K562 (cell line): ENCODE results near the gene RNF223. TPM values are rescaled to one million over a fixed set of nuclear protein-coding genes. Genes with fewer than 3 reads are reported as not detected.
A peak's percentile ranks its signal among the peaks of the same experiment; 100 is the strongest.

Source experiments
- EHMT2 ChIP-seq: fragments of 450-650 bp; IDR thresholded peaks from 2 replicates; pipeline ENCODE4 v1.6.1; 2018; ENCODE audit warnings: antibody characterized with exemption
- ETV5 ChIP-seq: sonication (generic); formaldehyde crosslinking; IDR thresholded peaks from 2 replicates; pipeline ENCODE4 v1.4.0; 2020; ENCODE audit warnings: low read depth, mild to moderate bottlenecking, missing genetic modification reagents
- EWSR1 ChIP-seq: fragments of 450-650 bp; IDR thresholded peaks from 2 replicates; pipeline ENCODE4 v1.6.1; 2018; ENCODE audit warnings: borderline replicate concordance, mild to moderate bottlenecking, low read depth, moderate library complexity; ENCODE audit not compliant: partially characterized antibody
- HDGF ChIP-seq: fragments of 450-650 bp; IDR thresholded peaks from 2 replicates; pipeline ENCODE4 v1.6.1; 2016
- HLTF ChIP-seq: fragments of 450-650 bp; IDR thresholded peaks from 2 replicates; pipeline ENCODE4 v1.6.1; 2016
- HNRNPUL1 ChIP-seq: fragments of 200-400 bp; formaldehyde crosslinking; IDR thresholded peaks from 2 replicates; pipeline ENCODE4 v1.6.1; 2017; ENCODE audit warnings: low read length
- KDM5B ChIP-seq: fragments of 200-600 bp; sonication (generic); IDR thresholded peaks from 2 replicates; pipeline ENCODE4 v1.6.1; 2012; ENCODE audit warnings: low read depth, mild to moderate bottlenecking, moderate library complexity, low read length, control low read depth, inconsistent platforms; ENCODE audit not compliant: insufficient replicate concordance
- MTA2 ChIP-seq: fragments of 450-650 bp; IDR thresholded peaks from 2 replicates; pipeline ENCODE4 v1.6.1; 2016; ENCODE audit warnings: low read depth
- NFXL1 ChIP-seq: fragments of 450-650 bp; formaldehyde crosslinking; IDR thresholded peaks from 2 replicates; pipeline ENCODE4 v1.4.0; 2021; ENCODE audit warnings: mild to moderate bottlenecking
- PHF21A ChIP-seq: fragments of 450-650 bp; IDR thresholded peaks from 2 replicates; pipeline ENCODE4 v1.6.1; 2017; ENCODE audit warnings: low read depth, borderline replicate concordance
- POLR3A ChIP-seq: IDR thresholded peaks from 2 replicates; pipeline ENCODE4 v1.6.1; 2011; ENCODE audit warnings: borderline replicate concordance, mild to moderate bottlenecking, moderate library complexity; ENCODE audit not compliant: insufficient read length, insufficient read depth; ENCODE audit errors: extremely low read depth
- RBM17 ChIP-seq: fragments of 200-400 bp; formaldehyde crosslinking; IDR thresholded peaks from 2 replicates; pipeline ENCODE4 v1.6.1; 2017; ENCODE audit warnings: low read depth, mild to moderate bottlenecking, low read length, borderline replicate concordance
- RFX5 ChIP-seq: IDR thresholded peaks from 2 replicates; pipeline ENCODE4 v1.6.1; 2011; ENCODE audit warnings: low read depth, mild to moderate bottlenecking, improper control_type of control experiment, low read length
- SIN3B ChIP-seq: fragments of 450-650 bp; IDR thresholded peaks from 2 replicates; pipeline ENCODE4 v1.6.1; 2017; ENCODE audit warnings: low read depth, mild to moderate bottlenecking, moderate library complexity
- SLC30A9 ChIP-seq: fragments of 250-450 bp; sonication (Bioruptor Pico); IDR thresholded peaks from 2 replicates; pipeline ENCODE4 v1.8.0; 2022; ENCODE audit warnings: mild to moderate bottlenecking, moderate library complexity
- SMAD1 ChIP-seq: fragments of 150-350 bp; IDR thresholded peaks from 2 replicates; pipeline ENCODE4 v1.6.1; 2014; ENCODE audit warnings: low read length, low read depth; ENCODE audit not compliant: partially characterized antibody
- TAF7 ChIP-seq: fragments of 450-650 bp; IDR thresholded peaks from 2 replicates; pipeline ENCODE4 v1.6.1; 2016; ENCODE audit warnings: missing genetic modification characterization, missing compliant biosample characterization
- TCFL5 ChIP-seq: fragments of 250-450 bp; sonication (Bioruptor Pico); conservative IDR thresholded peaks from 2 replicates; pipeline ENCODE4 v1.6.1; 2021; ENCODE audit warnings: mild to moderate bottlenecking, moderate library complexity, matching md5 sums
- ZNF134 ChIP-seq: fragments of 250-450 bp; sonication (Bioruptor Pico); conservative IDR thresholded peaks from 2 replicates; pipeline ENCODE4 v1.4.0; 2020
- ZNF263 ChIP-seq: sonication (generic); formaldehyde crosslinking; IDR thresholded peaks from 2 replicates; pipeline ENCODE4 v1.8.0; 2022; ENCODE audit warnings: mild to moderate bottlenecking, missing genetic modification reagents, borderline replicate concordance
- polyA plus RNA-seq, 8 experiments: library from polyadenylated mRNA; depleted of rRNA in 4 of 8; stranded (reverse) in 5 of 8; unstranded in 3 of 8; fragments of >200 nt; fragmentation: Nextera tagmentation in 2 of 8; fragmentation: Illumina TruSeq in 1 of 8; extraction: Ambion mirVana in 2 of 8; extraction: Trizol in 1 of 8; gene quantifications; 2 replicates each; pipeline versions ENCODE4 v1.2.1 to v1.2.3, GENCODE V29; 2011 to 2014; ENCODE audit warnings: inconsistent platforms in 1 of 8, missing spikeins in 1 of 8
- total RNA-seq, 7 experiments: library from RNA; depleted of rRNA in 6 of 7; stranded (reverse); fragments of >200 nt in 6 of 7; fragmentation: Illumina TruSeq in 2 of 7; extraction: Trizol in 2 of 7; gene quantifications; 2 replicates each; pipeline versions ENCODE4 v1.2.1 to v1.2.3, GENCODE V29; 2011 to 2021; ENCODE audit warnings: low replicate concordance in 1 of 7
- TF ChIP-seq, protein P1 (sequence below): sonication (generic); formaldehyde crosslinking; IDR thresholded peaks from 2 replicates; pipeline ENCODE4 v1.8.0; 2022; ENCODE audit warnings: mild to moderate bottlenecking, missing genetic modification reagents
- TF ChIP-seq, protein P2 (sequence below): fragments of 250-450 bp; sonication (Bioruptor Pico); IDR thresholded peaks from 2 replicates; pipeline ENCODE4 v1.4.0; 2020
- TF ChIP-seq, protein P3 (sequence below): fragments of 450-650 bp; conservative IDR thresholded peaks from 2 replicates; pipeline ENCODE4 v1.6.1; 2016; ENCODE audit warnings: missing genetic modification characterization, low read depth, mild to moderate bottlenecking, control low read depth, missing compliant biosample characterization
- TF ChIP-seq, protein P4 (sequence below): fragments of 450-650 bp; IDR thresholded peaks from 2 replicates; pipeline ENCODE4 v1.6.1; 2016; ENCODE audit warnings: antibody characterized with exemption

The RNF223 gene
- total and polyA plus RNA-seq, 9 of the 15 experiments (the other 6 are each of a cell fraction or from before 2014, with no cell fraction given) = 0.04 to 0.32 TPM; not detected in 7

DNA sequence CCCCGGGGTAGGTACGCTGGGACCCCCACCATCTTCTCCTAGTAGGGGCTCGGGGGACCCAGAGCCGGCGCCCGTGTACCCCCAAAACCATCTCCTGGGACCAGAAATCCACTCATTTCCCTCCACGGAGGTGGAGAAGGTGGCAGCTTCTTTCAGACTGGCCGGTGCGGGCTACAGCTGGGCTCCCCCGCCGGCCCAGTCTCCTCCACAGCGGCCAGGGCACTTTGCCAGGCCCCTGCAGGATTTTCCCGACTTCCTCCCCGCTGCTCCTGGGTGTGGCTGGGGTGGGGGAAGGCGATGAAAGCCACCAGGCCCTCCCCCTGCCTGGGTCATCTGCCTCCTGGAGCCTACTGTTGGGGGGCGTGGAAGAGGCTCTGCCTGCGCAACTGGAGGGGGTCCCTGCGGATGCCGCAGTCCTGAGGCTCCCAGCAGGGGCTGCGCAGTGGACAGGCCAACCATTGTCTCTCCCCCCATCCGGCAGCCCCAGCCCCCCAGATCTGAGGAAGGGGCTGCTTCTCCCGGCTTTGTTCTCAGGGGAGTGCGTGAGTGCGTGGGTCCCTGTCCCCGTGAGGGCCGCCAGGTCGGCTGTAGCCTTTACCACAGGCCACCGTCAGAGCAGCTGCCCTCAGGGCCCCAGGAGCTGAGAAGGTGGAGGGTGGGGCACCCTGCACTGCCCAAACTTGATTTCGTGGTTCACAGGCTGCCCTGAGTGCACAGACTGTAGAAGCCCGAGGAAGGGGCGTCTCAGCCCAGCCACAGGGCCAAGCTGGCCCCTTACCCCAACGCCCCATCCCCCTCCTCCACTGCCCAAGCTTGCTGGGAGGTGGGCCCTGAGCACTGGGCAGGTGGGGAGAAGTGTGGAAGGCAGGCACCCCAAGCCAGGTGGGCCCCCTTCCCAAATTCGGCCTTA lies 52.8 kb downstream of the RNF223 start (continued):
- TF ChIP-seq RBM17 = no peak
- TF ChIP-seq KDM5B = peak; percentile 3
- TF ChIP-seq, protein P1, sequence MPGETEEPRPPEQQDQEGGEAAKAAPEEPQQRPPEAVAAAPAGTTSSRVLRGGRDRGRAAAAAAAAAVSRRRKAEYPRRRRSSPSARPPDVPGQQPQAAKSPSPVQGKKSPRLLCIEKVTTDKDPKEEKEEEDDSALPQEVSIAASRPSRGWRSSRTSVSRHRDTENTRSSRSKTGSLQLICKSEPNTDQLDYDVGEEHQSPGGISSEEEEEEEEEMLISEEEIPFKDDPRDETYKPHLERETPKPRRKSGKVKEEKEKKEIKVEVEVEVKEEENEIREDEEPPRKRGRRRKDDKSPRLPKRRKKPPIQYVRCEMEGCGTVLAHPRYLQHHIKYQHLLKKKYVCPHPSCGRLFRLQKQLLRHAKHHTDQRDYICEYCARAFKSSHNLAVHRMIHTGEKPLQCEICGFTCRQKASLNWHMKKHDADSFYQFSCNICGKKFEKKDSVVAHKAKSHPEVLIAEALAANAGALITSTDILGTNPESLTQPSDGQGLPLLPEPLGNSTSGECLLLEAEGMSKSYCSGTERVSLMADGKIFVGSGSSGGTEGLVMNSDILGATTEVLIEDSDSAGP (CRISPR knock-in tag) = no peak
- no peak for TF ChIP-seq EWSR1
- TF ChIP-seq RFX5 = no peak
- no peak for TF ChIP-seq SLC30A9 (CRISPR knock-in tag)
- TF ChIP-seq HDGF = no peak
- TF ChIP-seq, protein P2, sequence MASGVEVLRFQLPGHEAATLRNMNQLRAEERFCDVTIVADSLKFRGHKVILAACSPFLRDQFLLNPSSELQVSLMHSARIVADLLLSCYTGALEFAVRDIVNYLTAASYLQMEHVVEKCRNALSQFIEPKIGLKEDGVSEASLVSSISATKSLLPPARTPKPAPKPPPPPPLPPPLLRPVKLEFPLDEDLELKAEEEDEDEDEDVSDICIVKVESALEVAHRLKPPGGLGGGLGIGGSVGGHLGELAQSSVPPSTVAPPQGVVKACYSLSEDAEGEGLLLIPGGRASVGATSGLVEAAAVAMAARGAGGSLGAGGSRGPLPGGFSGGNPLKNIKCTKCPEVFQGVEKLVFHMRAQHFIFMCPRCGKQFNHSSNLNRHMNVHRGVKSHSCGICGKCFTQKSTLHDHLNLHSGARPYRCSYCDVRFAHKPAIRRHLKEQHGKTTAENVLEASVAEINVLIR (CRISPR knock-in tag) = no peak
- TF ChIP-seq, protein P3, sequence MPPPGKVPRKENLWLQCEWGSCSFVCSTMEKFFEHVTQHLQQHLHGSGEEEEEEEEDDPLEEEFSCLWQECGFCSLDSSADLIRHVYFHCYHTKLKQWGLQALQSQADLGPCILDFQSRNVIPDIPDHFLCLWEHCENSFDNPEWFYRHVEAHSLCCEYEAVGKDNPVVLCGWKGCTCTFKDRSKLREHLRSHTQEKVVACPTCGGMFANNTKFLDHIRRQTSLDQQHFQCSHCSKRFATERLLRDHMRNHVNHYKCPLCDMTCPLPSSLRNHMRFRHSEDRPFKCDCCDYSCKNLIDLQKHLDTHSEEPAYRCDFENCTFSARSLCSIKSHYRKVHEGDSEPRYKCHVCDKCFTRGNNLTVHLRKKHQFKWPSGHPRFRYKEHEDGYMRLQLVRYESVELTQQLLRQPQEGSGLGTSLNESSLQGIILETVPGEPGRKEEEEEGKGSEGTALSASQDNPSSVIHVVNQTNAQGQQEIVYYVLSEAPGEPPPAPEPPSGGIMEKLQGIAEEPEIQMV (tag) = no peak
- TF ChIP-seq NFXL1 (CRISPR knock-in tag) = no peak
- no peak for TF ChIP-seq TCFL5 (CRISPR knock-in tag)
- no peak for TF ChIP-seq EHMT2
- TF ChIP-seq HNRNPUL1 = no peak
- TF ChIP-seq ETV5 (CRISPR knock-in tag) = no peak
- TF ChIP-seq POLR3A = no peak
- TF ChIP-seq PHF21A = no peak
- no peak for TF ChIP-seq ZNF134
- TF ChIP-seq, protein P4, sequence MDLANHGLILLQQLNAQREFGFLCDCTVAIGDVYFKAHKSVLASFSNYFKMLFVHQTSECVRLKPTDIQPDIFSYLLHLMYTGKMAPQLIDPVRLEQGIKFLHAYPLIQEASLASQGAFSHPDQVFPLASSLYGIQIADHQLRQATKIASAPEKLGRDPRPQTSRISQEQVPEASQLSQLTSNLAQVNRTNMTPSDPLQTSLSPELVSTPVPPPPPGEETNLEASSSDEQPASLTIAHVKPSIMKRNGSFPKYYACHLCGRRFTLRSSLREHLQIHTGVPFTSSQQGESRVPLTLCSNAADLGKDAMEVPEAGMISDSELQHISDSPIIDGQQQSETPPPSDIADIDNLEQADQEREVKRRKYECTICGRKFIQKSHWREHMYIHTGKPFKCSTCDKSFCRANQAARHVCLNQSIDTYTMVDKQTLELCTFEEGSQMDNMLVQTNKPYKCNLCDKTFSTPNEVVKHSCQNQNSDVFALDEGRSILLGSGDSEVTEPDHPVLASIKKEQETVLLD = 0 out of 2 replicates have a peak, but pooled peaks have one; percentile 55
- no peak for TF ChIP-seq HLTF
- no peak for TF ChIP-seq MTA2
- TF ChIP-seq TAF7 (tag) = no peak
- TF ChIP-seq SIN3B = no peak
- no peak for TF ChIP-seq ZNF263 (CRISPR knock-in tag)
- no peak for TF ChIP-seq SMAD1
